Body of pancreas (tissue), 4 donors: ENCODE data around the gene RBMS3. TPM values are rescaled to one million over a fixed set of nuclear protein-coding genes. Genes with fewer than 3 reads are reported as not detected.

Experiments used
- ATAC-seq: fragments of 150-250 bp; one replicate; pipeline ENCODE4 v1.9.1; 2016
- DNase-seq, 4 donors: peaks; one replicate each; pipeline ENCODE4 v3.0.0-alpha.2; 2019
- H3K27ac ChIP-seq, 4 donors: fragments of 200-600 bp; sonication (generic); 1 replicate in 3 of 4; 2 replicates in 1 of 4; pipeline versions ENCODE4 v1.5.1 to v1.6.1; 2016 to 2019; ENCODE audit warnings: mild to moderate bottlenecking in 1 of 4, mixed read lengths in 1 of 4, moderate library complexity in 1 of 4
- H3K27me3 ChIP-seq, 2 donors: fragments of 200-600 bp; sonication (generic); one replicate each; pipeline ENCODE4 v1.6.0; 2016; ENCODE audit warnings: mild to moderate bottlenecking in 1 of 2
- H3K36me3 ChIP-seq, 2 donors: fragments of 200-600 bp; sonication (generic); replicated peaks in 1 of 2; 2 replicates each; pipeline ENCODE4 v1.5.1; 2016; ENCODE audit warnings: low read depth in 2 of 2; ENCODE audit not compliant: insufficient read depth in 1 of 2
- H3K4me1 ChIP-seq: fragments of 200-600 bp; sonication (generic); one replicate; pipeline ENCODE4 v1.6.0; 2016
- H3K4me3 ChIP-seq, 2 donors: fragments of 200-600 bp; sonication (generic); 1 replicate in 1 of 2; 2 replicates in 1 of 2; pipeline ENCODE4 v1.5.1; 2016 to 2019
- H3K9me3 ChIP-seq, 3 donors: fragments of 200-600 bp; sonication (generic); 1 replicate in 2 of 3; 2 replicates in 1 of 3; pipeline ENCODE4 v1.5.1; 2016
- CTCF ChIP-seq, 7 experiments: fragments of 450-650 bp in 4 of 7; fragments of 200-600 bp in 3 of 7; sonication (generic) in 3 of 7; IDR thresholded peaks; one replicate each; pipeline ENCODE4 v1.5.1; 2016 to 2019; ENCODE audit warnings: antibody characterized with exemption in 7 of 7
- POLR2A ChIP-seq, 3 donors: fragments of 450-650 bp; IDR thresholded peaks; one replicate each; pipeline ENCODE4 v1.6.1; 2016; ENCODE audit warnings: antibody characterized with exemption in 3 of 3, mild to moderate bottlenecking in 2 of 3
- WGBS, 2 donors: methylation state at CpG; one replicate each; pipeline ENCODE4 v1.1.5; 2017; 5-methylcytosine and 5-hydroxymethylcytosine counted together
- intact Hi-C: fragments of 100-400 bp; cut with DNase I; formaldehyde crosslinking; loops from one replicate; pipeline ENCODE4 v1.15.1; 2023
- total RNA-seq, 2 donors: library from RNA; depleted of rRNA; stranded (reverse); fragments of >200 nt; gene quantifications; one replicate each; pipeline ENCODE4 v1.1.0, GENCODE V29; 2016

RBMS3 gene
- total RNA-seq, 2 donors from 2014 or later: 17.4 to 29.7 TPM

GRCh38 chr3:29614954-29615353, 334.1 kb downstream of the RBMS3 start:
- ATAC-seq (no peak), DNase-seq (no peak)
- WGBS, 2 donors: 86 to 92% methylated on average over 1 of the region's 1 CpG
- Histone ChIP-seq H3K27ac (no peak overlapping the region), H3K4me3 (no peak overlapping the region), H3K36me3 (no peaks in the 10 kb centered on the region), H3K27me3 (no peaks in the 10 kb centered on the region), H3K9me3 (no peaks in the 10 kb centered on the region), H3K4me1 (no peaks in the 10 kb centered on the region)
- intact Hi-C loops: no loop called here
- TF ChIP-seq POLR2A (IDR thresholded peaks at IDR 0.05): no peak
- no peak for TF ChIP-seq CTCF (IDR thresholded peaks at IDR 0.05)

- H3K9me3 ChIP-seq: no peaks in the 10 kb centered on the region
- ATAC-seq (no peak), DNase-seq (no peak)
- no peak for TF ChIP-seq POLR2A (IDR thresholded peaks at IDR 0.05)
- no peak for TF ChIP-seq CTCF (IDR thresholded peaks at IDR 0.05)
- no peak overlapping the region for H3K27ac ChIP-seq
- WGBS, 2 donors: 50 to 52% methylated on average over 10 of the region's 10 CpGs
- intact Hi-C loops: no loop called here
- no peaks in the 10 kb centered on the region for H3K27me3 ChIP-seq
- no peak overlapping the region for H3K4me3 ChIP-seq
- no peaks in the 10 kb centered on the region for H3K4me1 ChIP-seq
- H3K36me3 ChIP-seq: no peaks in the 10 kb centered on the region
Observed at GRCh38 chr3:29618395-29619282, 337.8 kb downstream of the RBMS3 start.

GRCh38 chr3:29619676-29620075, 338.8 kb downstream of the RBMS3 start:
- Histone ChIP-seq H3K36me3 (no peaks in the 10 kb centered on the region), H3K27ac (no peak overlapping the region), H3K4me3 (no peak overlapping the region), H3K4me1 (no peaks in the 10 kb centered on the region), H3K9me3 (no peaks in the 10 kb centered on the region), H3K27me3 (no peaks in the 10 kb centered on the region)
- intact Hi-C loops: no loop called here
- 44 to 46% methylated on average over 4 of the region's 4 CpGs for WGBS, 2 donors
- DNase-seq (no peak), ATAC-seq (no peak)
- no peak for TF ChIP-seq POLR2A (IDR thresholded peaks at IDR 0.05)
- TF ChIP-seq CTCF (IDR thresholded peaks at IDR 0.05): no peak

- WGBS, 2 donors: 60 to 61% methylated on average over 2 of the region's 2 CpGs
- intact Hi-C loops: no loop called here
Observed at GRCh38 chr3:29627136-29628117, 346.6 kb downstream of the RBMS3 start.

More at GRCh38 chr3:29627136-29628117, 346.6 kb downstream of the RBMS3 start:
- Histone ChIP-seq H3K36me3 (no peaks in the 10 kb centered on the region), H3K27ac (no peak overlapping the region), H3K9me3 (no peaks in the 10 kb centered on the region), H3K27me3 (no peaks in the 10 kb centered on the region), H3K4me3 (no peak overlapping the region), H3K4me1 (no peaks in the 10 kb centered on the region)
- no peak for TF ChIP-seq POLR2A (IDR thresholded peaks at IDR 0.05)
- no peak for TF ChIP-seq CTCF (IDR thresholded peaks at IDR 0.05)
- DNase-seq: no peak
- no peak for ATAC-seq
